Fibroblast of peridontal ligament (primary cell): ENCODE data around the gene MAGEA6.
"Not testable (repeated sequence)": the region's sequence is repeated elsewhere in the genome, so short reads cannot be mapped to it uniquely, and the experiment has no call there.

Experiments
- DNase-seq: peaks from one replicate; pipeline ENCODE4 v3.0.0-alpha.2; 2010; ENCODE audit errors: extremely low read depth

The MAGEA6 gene

DNA sequence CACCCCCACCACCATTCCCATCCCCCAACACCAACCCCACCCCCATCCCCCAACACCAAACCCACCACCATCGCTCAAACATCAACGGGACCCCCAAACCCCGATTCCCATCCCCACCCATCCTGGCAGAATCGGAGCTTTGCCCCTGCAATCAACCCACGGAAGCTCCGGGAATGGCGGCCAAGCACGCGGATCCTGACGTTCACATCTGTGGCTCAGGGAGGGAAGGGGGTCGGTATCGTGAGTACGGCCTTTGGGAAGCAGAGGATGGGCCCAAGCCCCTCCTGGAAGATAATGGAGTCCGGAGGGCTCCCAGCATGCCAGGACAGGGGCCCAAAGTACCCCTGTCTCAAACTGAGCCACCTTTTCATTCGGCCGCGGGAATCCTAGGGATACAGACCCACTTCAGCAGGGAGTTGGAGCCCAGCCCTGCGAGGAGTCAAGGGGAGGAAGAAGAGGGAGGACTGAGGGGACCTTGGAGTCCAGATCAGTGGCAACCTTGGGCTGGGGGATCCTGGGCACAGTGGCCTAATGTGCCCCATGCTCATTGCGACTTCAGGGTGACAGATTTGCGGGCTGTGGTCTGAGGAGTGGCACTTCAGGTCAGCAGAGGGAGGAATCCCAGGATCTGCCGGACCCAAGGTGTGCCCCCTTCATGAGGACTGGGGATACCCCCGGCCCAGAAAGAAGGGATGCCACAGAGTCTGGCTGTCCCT lies 35.2 kb downstream of the MAGEA6 start:
- not testable (repeated sequence) for DNase-seq

- DNase-seq: no peak
Observed at GRCh38 chrX:152733261-152733975, 36.1 kb downstream of the MAGEA6 start, which contains the start of the genes CSAG1 and MAGEA12. Gene CSAG1, minus strand, starts transcription at chrX:152733721. Its CDS starts 1,261 bp downstream, at chrX:152732460. Gene MAGEA12, plus strand, starts transcription at chrX:152733757. Its CDS starts 2,405 bp downstream, at chrX:152736162.

- no peak for DNase-seq
Observed at GRCh38 chrX:152725409-152725808, 44.1 kb downstream of the MAGEA6 start.
